Activated CD4-positive, alpha-beta memory T cell treated with anti-CD3 and anti-CD28 coated beads for 36 hours (primary cell): ENCODE results near the gene CYP2J2. TPM values are rescaled to one million over a fixed set of nuclear protein-coding genes. Genes with fewer than 3 reads are reported as not detected.

Experiments used
- CTCF ChIA-PET: fragments of 350-600 bp; sonication (Branson Sonifier 250); formaldehyde crosslinking; loops from one replicate; lab custom pipeline; 2021; ENCODE audit warnings: antibody characterized with exemption, inconsistent platforms; lab: Charles Lee
- POLR2A ChIA-PET: fragments of 350-600 bp; sonication (Branson Sonifier 250); formaldehyde crosslinking; loops from one replicate; lab custom pipeline; 2021; ENCODE audit warnings: antibody characterized with exemption; lab: Charles Lee
- DNase-seq: peaks from one replicate; pipeline ENCODE4 v3.0.0-alpha.2; 2020
- H3K27ac Mint-ChIP-seq: one replicate; pipeline ENCODE4 v1.8.0; 2021; ENCODE audit warnings: mixed read lengths
- H3K27me3 Mint-ChIP-seq: one replicate; pipeline ENCODE4 v1.8.0; 2021; ENCODE audit warnings: mixed read lengths
- H3K36me3 Mint-ChIP-seq: one replicate; pipeline ENCODE4 v1.8.0; 2021; ENCODE audit warnings: mixed read lengths
- H3K4me1 Mint-ChIP-seq: one replicate; pipeline ENCODE4 v1.8.0; 2021; ENCODE audit warnings: low read depth, mixed read lengths
- H3K4me3 Mint-ChIP-seq: one replicate; pipeline ENCODE4 v1.8.0; 2021; ENCODE audit warnings: mild to moderate bottlenecking, mixed read lengths
- H3K9me3 Mint-ChIP-seq: one replicate; pipeline ENCODE4 v1.8.0; 2021; ENCODE audit warnings: mixed read lengths
- intact Hi-C: fragments of 100-400 bp; cut with micrococcal nuclease; formaldehyde crosslinking; loops from one replicate; pipeline ENCODE4 v1.15.1; 2023
- total RNA-seq, 2 experiments: library from RNA; stranded (reverse); gene quantifications; one replicate each; pipeline ENCODE4 v1.2.3, GENCODE V29; 2021

Gene CYP2J2
- total RNA-seq, 2 experiments from 2014 or later = 0.57 to 0.68 TPM

- Mint-ChIP-seq H3K27ac (no peak overlapping the region), H3K4me1 (peaks cover 9% of the 10 kb centered on the region), H3K36me3 (no peaks in the 10 kb centered on the region), H3K27me3 (peaks cover 1% of the 10 kb centered on the region), H3K9me3 (peaks cover 18% of the 10 kb centered on the region), H3K4me3 (no peak overlapping the region)
- ChIA-PET POLR2A (no interaction called here), CTCF (interaction anchor here (0.6 to 1.3 kb wide), 3 partner anchors 10 to 1126 kb away, joined by 3 read pairs; no protein-coding TSS in a partner anchor)
- no peak for DNase-seq
- intact Hi-C loops = no loop called here
These were observed 33.4 kb downstream of the CYP2J2 start for GRCh38 chr1:59892841-59893811.

- Mint-ChIP-seq H3K36me3 (no peaks in the 10 kb centered on the region), H3K4me1 (no peaks in the 10 kb centered on the region), H3K27ac (no peak overlapping the region), H3K4me3 (no peak overlapping the region), H3K9me3 (peaks cover 16% of the 10 kb centered on the region), H3K27me3 (peaks cover 4% of the 10 kb centered on the region)
- DNase-seq = no peak
- POLR2A ChIA-PET = no interaction called here
- intact Hi-C loops = no loop called here
- CTCF ChIA-PET = interaction anchor here (2.2 kb wide), 1 partner anchor 62 kb away, joined by 7 read pairs; no protein-coding TSS in a partner anchor
These were observed 41.3 kb downstream of the CYP2J2 start for GRCh38 chr1:59885160-59885832.

- peaks cover 10% of the 10 kb centered on the region for H3K36me3 Mint-ChIP-seq
- intact Hi-C loops = no loop called here
- ChIA-PET CTCF (interaction anchor here (7.0 kb wide), 1 partner anchor 66 kb away, joined by 69 read pairs; no protein-coding TSS in a partner anchor), POLR2A (no interaction called here)
- H3K27me3 Mint-ChIP-seq = no peaks in the 10 kb centered on the region
- H3K27ac Mint-ChIP-seq = no peak overlapping the region
- H3K9me3 Mint-ChIP-seq = peaks cover 13% of the 10 kb centered on the region
- no peak overlapping the region for H3K4me3 Mint-ChIP-seq
- no peaks in the 10 kb centered on the region for H3K4me1 Mint-ChIP-seq
- DNase-seq = no peak
These were observed 45.8 kb downstream of the CYP2J2 start for GRCh38 chr1:59880735-59881134.

- Mint-ChIP-seq H3K4me1 (no peaks in the 10 kb centered on the region), H3K27me3 (no peaks in the 10 kb centered on the region), H3K36me3 (peaks cover 11% of the 10 kb centered on the region), H3K4me3 (no peak overlapping the region), H3K27ac (no peak overlapping the region), H3K9me3 (peaks cover 13% of the 10 kb centered on the region)
- no peak for DNase-seq
- POLR2A ChIA-PET = no interaction called here
- CTCF ChIA-PET = interaction anchor here (7.0 kb wide), 1 partner anchor 67 kb away, joined by 69 read pairs; no protein-coding TSS in a partner anchor
- intact Hi-C loops = loop anchor here (1.0 kb wide), 1 partner anchor 67 kb away; no protein-coding TSS in a partner anchor
These were observed 46.5 kb downstream of the CYP2J2 start for GRCh38 chr1:59879996-59880505.

GRCh38 chr1:59879574-59879973, 47.0 kb downstream of the CYP2J2 start:
- H3K9me3 Mint-ChIP-seq = peaks cover 13% of the 10 kb centered on the region
- H3K4me3 Mint-ChIP-seq = no peak overlapping the region
- ChIA-PET CTCF (interaction anchor here (7.0 kb wide), 1 partner anchor 67 kb away, joined by 69 read pairs; no protein-coding TSS in a partner anchor), POLR2A (no interaction called here)
- peak; percentile 49 for DNase-seq
- no peaks in the 10 kb centered on the region for H3K27me3 Mint-ChIP-seq
- H3K36me3 Mint-ChIP-seq = peaks cover 15% of the 10 kb centered on the region
- no peaks in the 10 kb centered on the region for H3K4me1 Mint-ChIP-seq
- no peak overlapping the region for H3K27ac Mint-ChIP-seq
- intact Hi-C loops = loop anchor here (1.0 kb wide), 1 partner anchor 68 kb away; no protein-coding TSS in a partner anchor

GRCh38 chr1:59878370-59878769, 48.2 kb downstream of the CYP2J2 start:
- DNase-seq = no peak
- CTCF ChIA-PET = interaction anchor here (1.1 to 7.0 kb wide), 4 partner anchors 40 to 73 kb away, joined by 3 to 69 read pairs (median 3); no protein-coding TSS in a partner anchor
- intact Hi-C loops = no loop called here
- peaks cover 18% of the 10 kb centered on the region for H3K36me3 Mint-ChIP-seq
- H3K27me3 Mint-ChIP-seq = no peaks in the 10 kb centered on the region
- no peaks in the 10 kb centered on the region for H3K4me1 Mint-ChIP-seq
- H3K4me3 Mint-ChIP-seq = no peak overlapping the region
- H3K9me3 Mint-ChIP-seq = peaks cover 13% of the 10 kb centered on the region
- no peak overlapping the region for H3K27ac Mint-ChIP-seq
- POLR2A ChIA-PET = no interaction called here

- H3K27me3 Mint-ChIP-seq = no peaks in the 10 kb centered on the region
- H3K36me3 Mint-ChIP-seq = peaks cover 23% of the 10 kb centered on the region
- intact Hi-C loops = no loop called here
- peaks cover 13% of the 10 kb centered on the region for H3K9me3 Mint-ChIP-seq
- H3K4me3 Mint-ChIP-seq = no peak overlapping the region
- H3K27ac Mint-ChIP-seq = no peak overlapping the region
- H3K4me1 Mint-ChIP-seq = no peaks in the 10 kb centered on the region
- ChIA-PET POLR2A (no interaction called here), CTCF (interaction anchor here (7.0 kb wide), 1 partner anchor 70 kb away, joined by 69 read pairs; no protein-coding TSS in a partner anchor)
- no peak for DNase-seq
These were observed 49.4 kb downstream of the CYP2J2 start for GRCh38 chr1:59877108-59877682.

GRCh38 chr1:59871746-59872145, 54.8 kb downstream of the CYP2J2 start:
- DNase-seq = no peak
- Mint-ChIP-seq H3K4me1 (no peaks in the 10 kb centered on the region), H3K36me3 (peaks cover 28% of the 10 kb centered on the region), H3K27me3 (no peaks in the 10 kb centered on the region), H3K27ac (no peak overlapping the region), H3K4me3 (no peak overlapping the region), H3K9me3 (peaks cover 3% of the 10 kb centered on the region)
- ChIA-PET CTCF (interaction anchor here (0.6 kb wide), 1 partner anchor 358 kb away, joined by 3 read pairs; no protein-coding TSS in a partner anchor), POLR2A (no interaction called here)
- intact Hi-C loops = no loop called here

- Mint-ChIP-seq H3K4me3 (no peak overlapping the region), H3K9me3 (no peaks in the 10 kb centered on the region), H3K27me3 (no peaks in the 10 kb centered on the region), H3K27ac (no peak overlapping the region), H3K4me1 (no peaks in the 10 kb centered on the region), H3K36me3 (peaks cover 12% of the 10 kb centered on the region)
- intact Hi-C loops = no loop called here
- ChIA-PET CTCF (no interaction called here), POLR2A (no interaction called here)
- DNase-seq = no peak
These were observed 60.1 kb downstream of the CYP2J2 start for GRCh38 chr1:59866462-59866861.

GRCh38 chr1:59857679-59858354, 68.8 kb downstream of the CYP2J2 start:
- intact Hi-C loops = no loop called here
- CTCF ChIA-PET = interaction anchor here (0.9 kb wide), 1 partner anchor 89 kb away, joined by 4 read pairs; no protein-coding TSS in a partner anchor
- DNase-seq = no peak
- no peaks in the 10 kb centered on the region for H3K27me3 Mint-ChIP-seq
- H3K4me3 Mint-ChIP-seq = no peak overlapping the region
- POLR2A ChIA-PET = no interaction called here
- peaks cover 8% of the 10 kb centered on the region for H3K9me3 Mint-ChIP-seq
- peaks cover 9% of the 10 kb centered on the region for H3K36me3 Mint-ChIP-seq
- no peak overlapping the region for H3K27ac Mint-ChIP-seq
- no peaks in the 10 kb centered on the region for H3K4me1 Mint-ChIP-seq

GRCh38 chr1:59856725-59857338, 69.7 kb downstream of the CYP2J2 start:
- Mint-ChIP-seq H3K9me3 (peaks cover 8% of the 10 kb centered on the region), H3K36me3 (peaks cover 9% of the 10 kb centered on the region), H3K4me1 (no peaks in the 10 kb centered on the region), H3K27me3 (no peaks in the 10 kb centered on the region), H3K27ac (no peak overlapping the region), H3K4me3 (no peak overlapping the region)
- CTCF ChIA-PET = no interaction called here
- POLR2A ChIA-PET = no interaction called here
- no peak for DNase-seq
- intact Hi-C loops = no loop called here
